Right renal cortex interstitium (tissue), 3 donors: ENCODE results near the gene MSANTD1. TPM values are rescaled to one million over a fixed set of nuclear protein-coding genes. Genes with fewer than 3 reads are reported as not detected.
"Not testable (repeated sequence)": the region's sequence is repeated elsewhere in the genome, so short reads cannot be mapped to it uniquely, and the experiment has no call there.

Source experiments
- DNase-seq, 3 donors: peaks; one replicate each; pipeline ENCODE4 v3.0.0-alpha.2; 2013; ENCODE audit warnings: low read depth in 3 of 3, low spot score in 2 of 3
- polyA plus RNA-seq, 3 donors: library from polyadenylated mRNA; unstranded; fragments of 120-200 nt; gene quantifications; one replicate each; pipeline ENCODE4 v1.2.1, GENCODE V29; 2013; ENCODE audit not compliant: insufficient read length in 3 of 3

Gene MSANTD1
- polyA plus RNA-seq, 3 donors = 0.29 to 0.42 (median 0.35) TPM

- DNase-seq = no peak
Observed at GRCh38 chr4:3299976-3300671, 51.2 kb downstream of the MSANTD1 start.

GRCh38 chr4:3300882-3301281, 51.9 kb downstream of the MSANTD1 start:
- DNase-seq = not testable (repeated sequence)

GRCh38 chr4:3301450-3302172, 52.7 kb downstream of the MSANTD1 start:
- DNase-seq = no peak

- DNase-seq = no peak
Observed at GRCh38 chr4:3302173-3302785, 53.3 kb downstream of the MSANTD1 start.

GRCh38 chr4:3302786-3303564, 54.0 kb downstream of the MSANTD1 start:
- DNase-seq = no peak

- DNase-seq = no peak
Observed at GRCh38 chr4:3303565-3303824, 54.5 kb downstream of the MSANTD1 start.

GRCh38 chr4:3303923-3304710, 55.2 kb downstream of the MSANTD1 start:
- DNase-seq = no peak

- no peak for DNase-seq
Observed at GRCh38 chr4:3304831-3305609, 56.1 kb downstream of the MSANTD1 start.

GRCh38 chr4:3305610-3306371, 56.8 kb downstream of the MSANTD1 start:
- no peak for DNase-seq

Other genes starting within 250 kb of the MSANTD1 start
- not detected for gene HTT-AS, start 174.6 kb upstream of the MSANTD1 start, polyA plus RNA-seq
- 10 to 100 TPM; 28.8 to 37.8 (median 32.7) TPM for gene HTT, start 174.5 kb upstream of the MSANTD1 start, polyA plus RNA-seq
- 10 to 100 TPM; 33.3 to 36.2 (median 34.5) TPM for gene RGS12, start 43.9 kb downstream of the MSANTD1 start, polyA plus RNA-seq
- 1 to 10 TPM in 1 of 3 donors, under 1 TPM in 2; 0.71 to 1.3 (median 0.85) TPM for gene HGFAC, start 192.8 kb downstream of the MSANTD1 start, polyA plus RNA-seq
- 1 to 10 TPM; 1.2 to 2.3 (median 1.6) TPM for gene DOK7, start 214.1 kb downstream of the MSANTD1 start, polyA plus RNA-seq